ENCODE data around the gene TCF20.

The TCF20 gene

GRCh38 chr22:42300259-42301076 is 30.0 kb upstream of the TCF20 start:
- no peak for DNase-seq (ENCODE audit: low spot score)

GRCh38 chr22:42299586-42300258 is 29.3 kb upstream of the TCF20 start:
- no peak for DNase-seq (ENCODE audit: low spot score)

DNA sequence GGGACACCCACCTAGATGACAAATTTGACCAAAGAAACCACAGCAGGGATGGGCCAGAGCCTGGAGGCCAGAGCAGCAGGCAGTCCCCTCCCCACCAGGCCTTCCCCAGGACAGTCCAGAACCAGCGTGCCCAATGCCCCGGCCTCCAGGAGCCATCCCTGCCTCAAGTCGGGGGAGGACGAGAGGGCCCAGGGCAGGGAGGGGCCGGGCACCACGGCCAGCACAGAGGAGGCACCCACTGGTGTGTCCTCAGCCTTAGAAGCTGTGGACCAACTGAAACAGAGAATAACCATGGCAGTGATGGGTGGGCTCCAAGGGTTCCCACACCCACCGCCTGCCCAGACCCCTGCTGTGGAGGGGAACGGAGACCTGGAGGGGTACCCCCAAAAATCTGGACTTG is 28.3 kb upstream of the TCF20 start:
- no peak for DNase-seq (ENCODE audit: low spot score)

GRCh38 chr22:42297778-42298177 is 27.3 kb upstream of the TCF20 start:
- DNase-seq (ENCODE audit: low spot score): no peak

DNA sequence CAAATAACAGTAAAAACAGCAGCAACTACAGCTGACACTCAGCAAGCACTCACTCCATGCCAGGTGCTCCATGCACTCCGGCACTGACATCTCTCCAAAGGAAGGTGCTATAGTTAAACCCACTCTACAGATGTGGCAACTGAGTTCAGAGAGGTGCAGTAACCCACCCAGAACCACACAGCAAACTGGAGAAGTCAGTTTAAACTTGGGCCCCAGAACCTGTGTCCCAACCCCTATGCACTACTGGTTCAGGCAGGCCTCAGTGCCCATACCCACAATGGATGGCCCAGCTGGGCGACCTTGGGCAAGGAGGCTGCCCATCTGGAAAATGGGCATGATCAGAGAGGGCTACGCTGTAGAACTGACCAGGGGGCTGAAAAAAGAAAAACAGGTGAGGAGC is 26.4 kb upstream of the TCF20 start:
- DNase-seq (ENCODE audit: low spot score): no peak

- no peak for DNase-seq (ENCODE audit: low spot score)
Measured at GRCh38 chr22:42296381-42296853, 26.0 kb upstream of the TCF20 start.

- no peak for DNase-seq (ENCODE audit: low spot score)
Measured at GRCh38 chr22:42294034-42294985, 23.9 kb upstream of the TCF20 start.

DNA sequence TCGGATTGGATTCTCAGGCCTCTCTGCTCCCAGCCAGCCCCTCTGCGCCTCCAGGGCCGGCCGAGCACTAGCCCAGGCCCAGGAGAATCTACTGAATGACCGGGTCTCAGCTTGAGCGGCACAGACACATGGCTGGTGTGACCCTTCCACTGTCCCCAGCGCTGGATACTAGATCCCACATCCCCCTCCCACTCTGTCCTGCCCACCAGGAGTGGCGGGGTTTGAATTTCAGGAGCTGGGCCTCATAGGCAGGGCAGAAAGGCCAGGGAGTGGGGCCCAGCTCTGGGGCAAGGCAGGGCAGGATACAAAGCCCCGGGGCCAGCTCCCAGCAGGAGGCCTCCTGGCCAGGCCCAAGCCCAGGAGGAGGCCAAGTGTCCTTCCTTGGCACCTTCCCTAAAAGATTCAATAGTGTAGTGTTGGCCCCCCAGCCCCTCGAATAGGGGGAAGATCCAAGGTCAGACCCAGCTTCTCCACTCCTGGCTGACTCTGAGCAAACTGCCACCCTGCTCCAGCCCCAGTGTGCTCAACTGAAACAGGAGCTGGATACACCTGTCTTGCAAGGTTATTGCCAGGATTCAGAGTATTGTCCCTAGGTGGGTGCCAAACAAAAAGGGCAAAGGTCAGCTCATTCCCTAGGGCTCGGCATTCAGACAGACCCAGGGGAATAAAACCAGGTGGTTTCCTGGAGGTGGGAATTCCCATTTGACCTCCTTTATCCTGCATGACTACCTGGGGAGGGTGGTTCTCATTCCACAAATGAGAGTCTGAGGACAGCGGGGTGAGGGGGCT is 22.5 kb upstream of the TCF20 start:
- no peak for DNase-seq (ENCODE audit: low spot score)

GRCh38 chr22:42291287-42291686 is 20.8 kb upstream of the TCF20 start:
- DNase-seq (ENCODE audit: low spot score): no peak

GRCh38 chr22:42289671-42290541 is 19.5 kb upstream of the TCF20 start:
- no peak for DNase-seq (ENCODE audit: low spot score)

DNA sequence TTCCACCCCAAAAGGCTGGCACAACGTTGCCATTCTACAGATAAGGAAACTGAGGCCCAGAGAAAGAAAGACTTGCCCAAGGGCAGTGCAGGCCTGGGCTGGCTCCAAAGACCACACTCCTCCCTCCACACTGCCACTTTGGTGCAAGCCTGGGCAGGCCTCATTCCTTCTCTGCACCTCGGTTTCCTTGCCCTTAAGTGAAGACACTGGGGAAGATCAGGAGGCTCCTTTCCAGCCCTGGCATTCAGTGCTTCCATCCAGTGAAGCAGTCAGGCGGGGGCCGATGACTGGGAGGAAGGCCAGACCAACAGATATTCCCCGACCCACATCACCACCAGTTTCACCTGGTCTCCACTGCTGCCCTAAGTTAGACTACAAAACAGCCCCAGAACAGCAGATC is 18.3 kb upstream of the TCF20 start:
- no peak for DNase-seq (ENCODE audit: low spot score)

- DNase-seq (ENCODE audit: low spot score): no peak
Measured at GRCh38 chr22:42287174-42287890, 16.9 kb upstream of the TCF20 start.

- no peak for DNase-seq (ENCODE audit: low spot score)
Measured at GRCh38 chr22:42286205-42286604, 15.8 kb upstream of the TCF20 start.

DNA sequence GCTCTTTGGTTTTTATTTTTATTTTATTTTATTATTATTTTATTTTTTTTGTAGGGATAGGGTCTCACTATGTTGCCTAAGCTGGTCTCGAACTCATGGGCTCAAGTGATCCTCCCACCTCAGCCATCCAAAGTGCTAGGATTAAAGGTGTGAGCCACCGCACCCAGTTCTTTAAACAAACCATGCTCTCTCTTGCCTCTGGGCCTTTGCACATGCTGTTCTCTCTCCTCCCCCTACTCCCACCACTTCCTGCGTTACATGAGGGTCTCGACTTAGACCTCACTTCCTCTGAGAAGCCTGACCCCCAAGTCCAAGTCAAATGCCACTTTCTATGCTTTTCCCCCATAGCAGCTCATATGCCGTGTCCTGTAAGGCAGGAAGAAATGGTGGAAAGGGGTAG is 15.2 kb upstream of the TCF20 start:
- no peak for DNase-seq (ENCODE audit: low spot score)

DNA sequence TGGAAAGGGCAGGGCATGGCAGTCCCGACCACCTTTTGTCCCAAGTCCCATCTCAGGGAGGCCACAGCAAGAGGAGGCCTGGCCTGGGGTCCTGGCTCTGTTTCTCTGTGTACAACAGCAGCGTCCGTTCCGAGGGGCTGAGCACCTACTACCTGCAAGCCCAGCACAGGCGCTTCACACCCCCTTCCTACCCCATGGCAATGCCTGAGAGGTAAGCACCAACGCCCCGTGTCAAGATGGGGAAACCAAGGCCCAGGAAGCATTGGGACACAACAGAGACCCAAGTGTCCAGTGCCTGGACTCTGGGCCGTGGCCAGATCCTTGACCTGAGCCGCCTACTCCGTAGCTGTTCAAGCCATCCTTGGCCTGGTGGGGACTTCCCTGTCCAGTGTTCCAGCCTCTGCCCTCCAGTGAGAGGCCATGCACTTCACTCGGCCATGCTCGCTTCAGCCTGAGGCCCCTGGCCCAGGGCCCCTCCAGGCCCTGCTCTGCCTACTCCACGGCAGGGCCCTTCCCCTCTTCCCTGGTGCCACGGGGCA is 14.3 kb upstream of the TCF20 start:
- DNase-seq (ENCODE audit: low spot score): no peak

- no peak for DNase-seq (ENCODE audit: low spot score)
Measured at GRCh38 chr22:42284202-42284591, 13.7 kb upstream of the TCF20 start.

- DNase-seq (ENCODE audit: low spot score): no peak
Measured at GRCh38 chr22:42283278-42284201, 13.1 kb upstream of the TCF20 start.

DNA sequence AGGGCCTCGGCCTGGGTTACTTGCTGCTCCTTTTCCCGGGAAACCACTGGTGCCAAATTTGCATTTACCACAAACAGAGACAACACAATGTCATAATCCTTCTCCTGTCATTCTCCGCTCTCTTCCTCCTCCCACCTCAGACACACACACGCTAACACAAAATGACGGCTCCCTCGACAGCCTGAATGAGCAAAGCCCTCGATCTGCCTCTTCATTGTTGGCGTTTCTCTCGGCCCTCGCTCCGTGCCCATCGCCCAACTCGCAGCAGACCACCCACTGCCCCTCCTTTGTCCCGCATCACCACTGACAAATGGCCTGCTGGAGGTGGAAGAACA is 12.5 kb upstream of the TCF20 start:
- DNase-seq (ENCODE audit: low spot score): no peak
